Activated CD8-positive, alpha-beta memory T cell treated with anti-CD3 and anti-CD28 coated beads, Interleukin-2, amount 10 ng/mL, durations not matched to agents 7 days and 5 days (primary cell): ENCODE data around the gene TENM4. TPM values are rescaled to one million over a fixed set of nuclear protein-coding genes. Genes with fewer than 3 reads are reported as not detected.

Experiments
- ATAC-seq: fragments of 150-1000 bp; cut with Tn5 transposase; one replicate; pipeline ENCODE4 v1.10.0; 2021; ENCODE audit warnings: moderate library complexity
- CTCF ChIA-PET: fragments of 350-600 bp; sonication (Branson Sonifier 250); formaldehyde crosslinking; loops from one replicate; lab custom pipeline; 2021; ENCODE audit warnings: antibody characterized with exemption; lab: Charles Lee
- DNase-seq: peaks from one replicate; pipeline ENCODE4 v3.0.0-alpha.2; 2020
- H3K27ac Mint-ChIP-seq: one replicate; pipeline ENCODE4 v1.8.0; 2021; ENCODE audit warnings: mild to moderate bottlenecking, mixed read lengths
- H3K27me3 Mint-ChIP-seq: one replicate; pipeline ENCODE4 v1.8.0; 2021; ENCODE audit warnings: mixed read lengths
- H3K36me3 Mint-ChIP-seq: one replicate; pipeline ENCODE4 v1.8.0; 2021; ENCODE audit warnings: mild to moderate bottlenecking, mixed read lengths
- H3K4me1 Mint-ChIP-seq: one replicate; pipeline ENCODE4 v1.8.0; 2021; ENCODE audit warnings: mixed read lengths
- H3K4me3 Mint-ChIP-seq: one replicate; pipeline ENCODE4 v1.8.0; 2021; ENCODE audit warnings: mild to moderate bottlenecking, moderate library complexity, mixed read lengths
- H3K9me3 Mint-ChIP-seq: one replicate; pipeline ENCODE4 v1.8.0; 2022; ENCODE audit warnings: low read depth, mixed read lengths
- total RNA-seq, 2 experiments: library from RNA; stranded (reverse); gene quantifications; one replicate each; pipeline ENCODE4 v1.2.3, GENCODE V29; 2021

TENM4 gene
- total RNA-seq, 2 experiments from 2014 or later, result not detected

DNA sequence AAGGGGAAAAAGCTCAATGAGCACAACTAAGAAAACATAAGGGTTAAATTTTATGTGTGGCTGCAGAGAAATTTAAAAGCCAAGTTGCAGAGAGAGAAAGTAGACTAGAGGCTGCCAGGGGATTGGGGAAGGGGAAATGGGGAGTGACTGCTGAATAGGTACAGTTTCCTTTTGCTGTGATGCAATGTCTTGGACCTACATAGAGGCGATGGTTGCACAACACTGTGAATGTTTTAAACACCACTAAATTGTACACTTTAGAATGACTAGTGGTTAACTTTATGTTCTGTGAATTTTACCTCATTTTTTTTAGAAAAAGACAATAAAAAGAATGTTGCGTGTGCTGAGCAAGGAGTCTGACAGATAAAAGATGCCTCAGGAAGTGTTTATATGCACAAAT, 36.5 kb downstream of the TENM4 start:
- CTCF ChIA-PET, result no interaction called here
- Mint-ChIP-seq H3K4me1 (no peaks in the 10 kb centered on the region), H3K4me3 (no peak overlapping the region), H3K9me3 (no peaks in the 10 kb centered on the region), H3K27ac (no peak overlapping the region), H3K36me3 (no peaks in the 10 kb centered on the region), H3K27me3 (no peaks in the 10 kb centered on the region)
- no peak for ATAC-seq
- no peak for DNase-seq

GRCh38 chr11:79403839-79404238, 37.0 kb downstream of the TENM4 start:
- DNase-seq, result no peak
- H3K27me3 Mint-ChIP-seq, result no peaks in the 10 kb centered on the region

DNA sequence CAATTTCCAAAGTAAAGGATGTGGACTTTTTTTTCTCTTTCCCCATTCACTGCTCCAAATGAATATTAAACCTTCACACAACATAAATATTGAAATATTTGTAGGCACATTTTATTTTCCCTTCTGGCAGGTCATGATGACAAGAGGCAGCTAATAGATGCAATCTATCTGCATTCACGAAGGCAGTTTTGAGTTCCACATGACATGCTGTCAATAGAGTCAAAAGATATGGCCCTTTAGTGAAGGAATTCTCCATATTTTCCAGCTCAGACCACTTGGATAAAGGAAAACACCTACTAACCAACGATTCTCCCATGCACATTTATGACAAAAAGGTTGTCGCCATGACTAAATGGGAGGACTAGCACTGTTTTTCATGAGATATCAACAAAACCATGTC, 37.9 kb downstream of the TENM4 start:
- H3K27me3 Mint-ChIP-seq, result no peaks in the 10 kb centered on the region
- no peak overlapping the region for H3K4me3 Mint-ChIP-seq
- no peaks in the 10 kb centered on the region for H3K36me3 Mint-ChIP-seq
- no peak overlapping the region for H3K27ac Mint-ChIP-seq
- ATAC-seq (no peak), DNase-seq (no peak)
- no peaks in the 10 kb centered on the region for H3K4me1 Mint-ChIP-seq
- H3K9me3 Mint-ChIP-seq, result no peaks in the 10 kb centered on the region
- CTCF ChIA-PET, result interaction anchor here (1.2 kb wide), 1 partner anchor 88 kb away, joined by 3 read pairs; no protein-coding TSS in a partner anchor

More at GRCh38 chr11:79403839-79404238, 37.0 kb downstream of the TENM4 start:
- no peak overlapping the region for H3K4me3 Mint-ChIP-seq
- CTCF ChIA-PET, result no interaction called here
- H3K27ac Mint-ChIP-seq, result no peak overlapping the region
- ATAC-seq, result no peak
- no peaks in the 10 kb centered on the region for H3K4me1 Mint-ChIP-seq
- H3K36me3 Mint-ChIP-seq, result no peaks in the 10 kb centered on the region
- H3K9me3 Mint-ChIP-seq, result no peaks in the 10 kb centered on the region

DNA sequence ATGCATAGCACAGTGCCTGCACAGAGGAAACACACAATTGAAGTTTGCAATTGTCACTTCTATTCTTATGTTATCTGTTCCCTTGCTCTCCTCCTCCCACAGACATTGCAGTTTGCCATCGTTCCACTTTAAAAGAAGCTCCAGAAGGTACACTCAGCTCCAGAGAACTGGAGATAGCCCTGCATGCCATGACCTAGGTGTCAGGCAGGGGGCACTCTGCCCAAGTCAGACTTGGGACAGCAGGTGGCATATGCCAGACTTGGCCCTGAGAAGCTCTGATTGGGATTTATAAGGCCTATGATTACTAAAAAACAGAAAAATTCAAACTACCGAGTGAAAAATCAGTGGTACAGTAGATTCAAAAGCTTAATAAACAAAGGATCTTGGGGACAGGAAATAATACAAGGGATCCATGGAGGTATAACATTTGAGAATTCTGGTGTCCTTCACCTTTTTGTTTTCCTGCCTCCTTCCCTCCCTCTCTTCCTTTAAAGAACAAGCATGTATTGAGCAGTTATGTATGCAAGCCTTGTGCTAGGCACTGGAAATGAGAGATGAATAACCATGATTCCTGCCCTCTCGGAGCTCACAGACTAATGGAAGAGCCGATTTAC, 40.0 kb downstream of the TENM4 start:
- DNase-seq (no peak), ATAC-seq (no peak)
- H3K9me3 Mint-ChIP-seq, result no peaks in the 10 kb centered on the region
- no peak overlapping the region for H3K27ac Mint-ChIP-seq
- H3K36me3 Mint-ChIP-seq, result no peaks in the 10 kb centered on the region
- H3K4me3 Mint-ChIP-seq, result no peak overlapping the region
- H3K4me1 Mint-ChIP-seq, result no peaks in the 10 kb centered on the region
- CTCF ChIA-PET, result interaction anchor here (0.8 to 1.4 kb wide), 2 partner anchors 9 to 14 kb away, joined by 3 read pairs; no protein-coding TSS in a partner anchor
- no peaks in the 10 kb centered on the region for H3K27me3 Mint-ChIP-seq

- no peaks in the 10 kb centered on the region for H3K4me1 Mint-ChIP-seq
- no peak overlapping the region for H3K27ac Mint-ChIP-seq
- ATAC-seq, result no peak
- CTCF ChIA-PET, result interaction anchor here (0.8 to 1.4 kb wide), 2 partner anchors 9 to 13 kb away, joined by 3 read pairs; no protein-coding TSS in a partner anchor
- no peaks in the 10 kb centered on the region for H3K9me3 Mint-ChIP-seq
- no peak for DNase-seq
- no peak overlapping the region for H3K4me3 Mint-ChIP-seq
- H3K27me3 Mint-ChIP-seq, result no peaks in the 10 kb centered on the region
- H3K36me3 Mint-ChIP-seq, result no peaks in the 10 kb centered on the region
Measured at GRCh38 chr11:79400206-79400605, 40.6 kb downstream of the TENM4 start.

GRCh38 chr11:79397252-79397651, 43.6 kb downstream of the TENM4 start:
- H3K4me3 Mint-ChIP-seq, result no peak overlapping the region
- ATAC-seq (no peak), DNase-seq (no peak)
- H3K27me3 Mint-ChIP-seq, result no peaks in the 10 kb centered on the region
- H3K27ac Mint-ChIP-seq, result no peak overlapping the region
- CTCF ChIA-PET, result no interaction called here
- no peaks in the 10 kb centered on the region for H3K9me3 Mint-ChIP-seq
- H3K36me3 Mint-ChIP-seq, result no peaks in the 10 kb centered on the region
- H3K4me1 Mint-ChIP-seq, result no peaks in the 10 kb centered on the region

GRCh38 chr11:79396674-79397073, 44.2 kb downstream of the TENM4 start:
- CTCF ChIA-PET, result no interaction called here
- Mint-ChIP-seq H3K9me3 (no peaks in the 10 kb centered on the region), H3K36me3 (no peaks in the 10 kb centered on the region), H3K27ac (no peak overlapping the region), H3K27me3 (no peaks in the 10 kb centered on the region), H3K4me3 (no peak overlapping the region), H3K4me1 (no peaks in the 10 kb centered on the region)
- ATAC-seq (no peak), DNase-seq (no peak)

DNA sequence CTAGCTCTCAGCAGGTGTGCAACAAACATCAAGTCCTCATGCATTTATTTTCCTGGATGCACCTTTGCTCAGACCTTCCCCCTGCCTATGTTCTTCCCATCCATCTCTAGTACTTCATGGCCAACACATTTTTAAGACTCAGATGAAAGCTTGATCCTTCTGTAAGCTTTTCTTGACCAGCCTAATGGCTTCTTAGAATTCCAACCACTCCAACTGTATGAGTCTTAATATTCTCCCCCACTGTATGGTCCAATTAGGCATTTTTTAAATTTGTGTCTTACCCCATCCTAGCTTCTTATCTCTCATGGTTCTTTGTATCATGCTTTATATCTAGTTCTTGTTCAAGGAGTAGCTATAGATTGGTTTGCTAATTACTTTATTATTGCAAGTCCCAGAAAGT, 44.8 kb downstream of the TENM4 start:
- H3K36me3 Mint-ChIP-seq, result no peaks in the 10 kb centered on the region
- H3K27ac Mint-ChIP-seq, result no peak overlapping the region
- DNase-seq (no peak), ATAC-seq (no peak)
- no peaks in the 10 kb centered on the region for H3K27me3 Mint-ChIP-seq
- H3K4me1 Mint-ChIP-seq, result no peaks in the 10 kb centered on the region
- no peak overlapping the region for H3K4me3 Mint-ChIP-seq
- CTCF ChIA-PET, result no interaction called here
- no peaks in the 10 kb centered on the region for H3K9me3 Mint-ChIP-seq

DNA sequence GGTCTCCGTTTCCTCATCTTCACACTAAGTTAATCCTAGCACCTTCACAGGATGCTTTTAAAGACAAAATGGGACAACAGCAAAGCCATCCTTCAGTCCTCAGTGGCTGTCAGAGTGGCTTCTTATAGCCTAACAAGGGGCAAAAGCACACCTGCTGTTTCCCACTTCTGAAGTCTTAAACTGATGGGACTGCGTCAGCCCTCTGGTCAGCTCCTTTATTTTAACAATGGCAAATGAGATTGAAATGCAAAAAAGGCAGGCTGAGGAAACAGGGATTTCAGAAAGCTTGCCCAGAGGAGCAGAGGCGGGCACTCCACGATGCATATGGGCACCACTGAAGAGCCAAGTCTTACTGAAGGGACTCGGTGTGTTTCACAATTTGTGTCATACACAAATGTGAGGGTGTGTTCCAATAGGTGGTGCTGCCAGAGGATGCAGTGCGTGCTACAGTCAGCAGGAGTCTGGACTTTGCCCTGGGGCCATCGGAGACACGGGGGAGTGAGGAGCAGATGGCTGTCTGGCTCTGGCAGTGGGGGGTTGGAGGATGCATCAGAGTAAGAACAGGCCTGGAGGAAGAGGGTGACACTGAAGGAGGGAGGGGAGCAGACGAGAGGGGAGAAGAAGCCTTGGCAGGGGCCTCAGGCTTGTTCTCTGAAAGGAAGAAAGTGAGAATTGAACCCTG, 47.3 kb downstream of the TENM4 start:
- no peak for ATAC-seq
- no peak overlapping the region for H3K4me3 Mint-ChIP-seq
- H3K4me1 Mint-ChIP-seq, result no peaks in the 10 kb centered on the region
- no peaks in the 10 kb centered on the region for H3K9me3 Mint-ChIP-seq
- H3K27ac Mint-ChIP-seq, result no peak overlapping the region
- no peaks in the 10 kb centered on the region for H3K36me3 Mint-ChIP-seq
- H3K27me3 Mint-ChIP-seq, result no peaks in the 10 kb centered on the region
- no peak for DNase-seq
- CTCF ChIA-PET, result no interaction called here

- ATAC-seq, result no peak
- Mint-ChIP-seq H3K4me3 (no peak overlapping the region), H3K4me1 (no peaks in the 10 kb centered on the region), H3K27me3 (no peaks in the 10 kb centered on the region), H3K27ac (no peak overlapping the region), H3K9me3 (no peaks in the 10 kb centered on the region), H3K36me3 (no peaks in the 10 kb centered on the region)
- CTCF ChIA-PET, result no interaction called here
- DNase-seq, result no peak
Measured at GRCh38 chr11:79392161-79392560, 48.7 kb downstream of the TENM4 start.

GRCh38 chr11:79390923-79391322, 49.9 kb downstream of the TENM4 start:
- Mint-ChIP-seq H3K27me3 (no peaks in the 10 kb centered on the region), H3K27ac (no peak overlapping the region), H3K4me3 (no peak overlapping the region), H3K9me3 (no peaks in the 10 kb centered on the region), H3K4me1 (no peaks in the 10 kb centered on the region), H3K36me3 (no peaks in the 10 kb centered on the region)
- CTCF ChIA-PET, result no interaction called here
- ATAC-seq, result no peak
- DNase-seq, result no peak

- Mint-ChIP-seq H3K4me1 (no peaks in the 10 kb centered on the region), H3K27me3 (no peaks in the 10 kb centered on the region), H3K27ac (no peak overlapping the region), H3K4me3 (no peak overlapping the region), H3K36me3 (no peaks in the 10 kb centered on the region), H3K9me3 (no peaks in the 10 kb centered on the region)
- DNase-seq (no peak), ATAC-seq (no peak)
- CTCF ChIA-PET, result no interaction called here
Measured at GRCh38 chr11:79390477-79390876, 50.4 kb downstream of the TENM4 start.

- no peak overlapping the region for H3K27ac Mint-ChIP-seq
- H3K9me3 Mint-ChIP-seq, result no peaks in the 10 kb centered on the region
- no peak for DNase-seq
- no peak overlapping the region for H3K4me3 Mint-ChIP-seq
- H3K27me3 Mint-ChIP-seq, result no peaks in the 10 kb centered on the region
- no peak for ATAC-seq
- no peaks in the 10 kb centered on the region for H3K4me1 Mint-ChIP-seq
- CTCF ChIA-PET, result no interaction called here
- H3K36me3 Mint-ChIP-seq, result no peaks in the 10 kb centered on the region
Measured at GRCh38 chr11:79388201-79388600, 52.6 kb downstream of the TENM4 start.

GRCh38 chr11:79383874-79384273, 57.0 kb downstream of the TENM4 start:
- Mint-ChIP-seq H3K4me3 (no peak overlapping the region), H3K4me1 (no peaks in the 10 kb centered on the region), H3K9me3 (no peaks in the 10 kb centered on the region), H3K27me3 (no peaks in the 10 kb centered on the region), H3K27ac (no peak overlapping the region), H3K36me3 (no peaks in the 10 kb centered on the region)
- DNase-seq (no peak), ATAC-seq (no peak)
- CTCF ChIA-PET, result no interaction called here
